MM.1S (cell line): Measurements from ENCODE around the gene CRYZL1.

Experiments
- CTCF ChIP-seq: fragments of 300-600 bp; sonication (generic); IDR thresholded peaks from 2 replicates; pipeline ENCODE4 v1.5.1; 2016; ENCODE audit warnings: antibody characterized with exemption, low read length, mixed read lengths
- EZH2 ChIP-seq: fragments of 300-600 bp; sonication (generic); optimal IDR thresholded peaks from 2 replicates; pipeline ENCODE3; 2017; ENCODE audit warnings: low read depth, mild to moderate bottlenecking, antibody characterized with exemption, low read length, mixed read lengths
- EZH2phosphoT487 ChIP-seq: fragments of 300-600 bp; sonication (generic); IDR thresholded peaks from 2 replicates; pipeline ENCODE4 v1.6.1; 2018; ENCODE audit warnings: antibody characterized with exemption, low read length

- TF ChIP-seq EZH2 (no peak), CTCF (no peak), EZH2phosphoT487 (no peak)
These were observed 720 bp upstream of the CRYZL1 start, which contains the start of gene ITSN1 for GRCh38 chr21:33642027-33642895.
